GM19035 (cell line): ENCODE data around the gene OR9A2.

Experiments
- ATAC-seq: cut with Tn5 transposase; IDR thresholded peaks from one replicate; pipeline ENCODE4 v1.9.1; 2021; ENCODE audit not compliant: unreplicated experiment

Gene OR9A2, protein sequence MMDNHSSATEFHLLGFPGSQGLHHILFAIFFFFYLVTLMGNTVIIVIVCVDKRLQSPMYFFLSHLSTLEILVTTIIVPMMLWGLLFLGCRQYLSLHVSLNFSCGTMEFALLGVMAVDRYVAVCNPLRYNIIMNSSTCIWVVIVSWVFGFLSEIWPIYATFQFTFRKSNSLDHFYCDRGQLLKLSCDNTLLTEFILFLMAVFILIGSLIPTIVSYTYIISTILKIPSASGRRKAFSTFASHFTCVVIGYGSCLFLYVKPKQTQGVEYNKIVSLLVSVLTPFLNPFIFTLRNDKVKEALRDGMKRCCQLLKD

DNA sequence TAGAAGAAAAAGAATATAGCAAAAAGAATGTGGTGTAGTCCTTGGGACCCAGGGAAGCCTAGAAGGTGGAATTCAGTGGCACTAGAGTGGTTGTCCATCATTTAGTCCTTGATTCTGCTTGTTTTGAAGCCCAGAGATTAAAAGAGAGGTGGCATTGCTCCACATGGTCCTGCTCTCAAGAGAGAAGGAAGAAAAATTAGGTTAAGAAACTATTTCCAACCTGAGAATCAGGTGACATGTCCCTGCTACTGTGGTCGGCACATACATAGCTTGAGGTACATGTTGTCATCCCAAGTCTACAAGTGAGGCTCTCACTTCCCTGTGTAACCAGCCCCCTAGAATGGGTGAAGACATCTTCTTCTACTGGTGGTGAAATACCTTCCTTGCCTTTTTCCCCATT is at the start of gene OR9A2:
Gene OR9A2 (minus strand): TSS at position 101 of the 400 bp plus-strand sequence. CDS start 0 bp downstream, at position 101.
- ATAC-seq: no peak

DNA sequence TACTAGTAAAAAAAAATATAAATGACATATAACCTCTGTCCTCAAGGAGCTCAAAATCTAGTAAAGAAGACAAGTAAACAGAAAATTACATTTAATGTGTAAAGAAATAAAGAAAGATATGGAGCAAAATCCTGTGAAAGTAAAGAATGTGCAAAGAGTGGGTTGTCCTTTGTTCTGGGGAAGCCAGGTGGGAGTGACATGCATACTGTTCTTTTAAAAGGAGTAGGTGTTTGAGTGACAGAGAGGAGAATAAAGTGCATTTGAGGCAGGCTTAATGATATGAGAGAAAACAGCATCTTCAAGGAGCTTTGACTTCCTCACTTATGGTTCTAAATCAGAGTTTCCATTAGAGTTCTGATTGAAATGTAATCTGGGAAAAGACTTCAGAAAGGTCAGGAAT is 47.2 kb upstream of the OR9A2 start:
- no peak for ATAC-seq

DNA sequence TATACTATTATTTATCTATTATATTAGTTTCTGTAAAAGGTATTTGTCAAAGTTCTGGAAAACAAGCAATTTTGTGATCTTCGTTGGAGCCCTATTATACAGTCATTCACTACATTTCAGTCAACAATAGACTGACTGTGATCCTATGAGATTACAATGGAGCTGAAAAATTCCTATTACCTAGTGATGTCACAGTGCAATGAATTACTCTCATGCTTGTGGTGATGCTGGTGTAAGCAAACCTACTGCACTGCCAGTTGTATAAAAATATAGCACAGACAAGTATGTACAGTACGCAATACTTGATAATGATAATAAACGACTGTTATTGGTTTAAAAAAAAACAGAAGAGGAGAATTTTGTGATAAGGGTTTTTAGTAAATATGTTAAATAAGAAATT is 46.6 kb upstream of the OR9A2 start:
- no peak for ATAC-seq

DNA sequence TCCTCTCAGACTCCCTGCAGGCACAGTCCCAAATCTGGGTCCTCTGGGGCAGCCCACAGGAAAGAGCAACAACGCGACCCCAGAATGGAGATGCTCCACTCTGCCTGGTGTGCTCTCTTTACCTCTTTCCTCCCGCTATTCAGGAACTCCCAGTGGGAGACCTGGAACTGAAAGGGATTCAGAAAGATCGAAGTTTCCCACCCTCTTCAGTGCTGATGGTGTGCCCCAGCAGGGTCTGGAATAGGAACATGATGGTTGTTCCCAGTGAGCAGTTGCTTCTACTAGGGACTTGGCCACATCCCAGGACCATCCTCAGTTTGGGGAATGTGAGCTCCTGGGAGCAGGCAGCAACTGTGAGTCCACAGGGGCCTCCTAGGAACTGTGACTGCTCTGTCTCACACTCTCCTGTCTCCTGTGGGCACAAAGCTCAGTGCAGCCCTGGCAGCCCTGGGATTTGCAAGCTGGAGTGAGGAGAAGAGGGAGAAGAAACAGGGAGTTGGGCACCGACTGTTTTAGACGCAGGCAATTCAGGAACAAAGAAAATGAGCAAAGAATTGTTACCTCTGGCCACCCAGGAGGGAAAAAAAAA is 43.1 kb upstream of the OR9A2 start:
- ATAC-seq: no peak

DNA sequence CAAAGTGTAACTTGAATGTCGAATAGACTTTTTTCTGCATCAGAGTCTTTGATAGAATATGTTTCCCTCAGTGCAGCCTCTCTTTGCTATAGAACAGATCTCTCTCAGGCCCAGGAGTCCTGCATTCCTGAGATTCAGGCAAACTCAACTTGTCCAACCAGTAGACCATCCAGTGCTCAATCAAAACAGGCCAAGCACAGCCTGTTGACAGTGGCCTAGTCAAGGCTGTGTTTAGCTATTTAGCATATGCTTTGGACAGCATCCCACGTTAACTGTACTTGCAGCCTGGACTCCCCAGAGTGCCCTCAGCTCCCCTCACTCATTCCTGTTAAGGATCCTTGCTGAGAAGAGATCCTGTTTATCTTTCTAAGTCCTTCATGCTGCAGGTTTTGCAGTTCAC is 41.5 kb upstream of the OR9A2 start:
- no peak for ATAC-seq

DNA sequence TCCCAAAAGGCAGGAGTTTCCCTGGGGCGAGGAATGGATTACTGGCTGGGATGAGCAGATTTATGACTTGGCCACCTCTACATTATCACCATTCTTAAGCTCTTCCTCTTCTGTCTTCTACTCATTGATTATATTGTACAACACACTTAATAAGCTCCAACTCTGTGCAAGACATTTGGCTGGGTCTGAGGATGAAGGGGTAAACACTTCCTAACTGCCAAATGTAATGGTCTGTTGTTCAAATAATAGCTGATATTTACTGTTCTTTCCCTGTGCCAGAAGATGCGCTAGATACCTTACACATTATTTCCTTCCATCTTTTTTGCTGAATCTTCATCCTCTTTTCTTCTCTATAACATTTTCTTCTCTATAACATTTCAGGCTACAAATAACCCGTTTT is 36.8 kb upstream of the OR9A2 start:
- no peak for ATAC-seq

DNA sequence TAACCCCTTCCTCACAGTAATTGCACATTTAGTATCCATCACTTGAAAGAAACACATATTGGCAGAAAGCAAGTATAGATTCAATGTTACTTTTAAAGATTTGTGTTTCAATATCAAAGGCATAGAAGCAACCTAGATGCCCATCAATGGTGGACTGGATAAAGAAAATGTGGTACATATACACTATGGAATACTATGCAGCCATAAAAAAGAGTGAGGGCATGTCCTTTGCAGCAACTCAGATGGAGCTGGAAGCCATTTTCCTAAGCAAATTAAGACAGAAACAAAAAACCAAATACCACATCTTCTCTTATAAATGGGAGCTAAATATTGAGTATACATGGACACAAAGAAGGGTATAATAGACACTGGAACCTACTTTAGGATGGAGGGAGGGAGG is 28.8 kb upstream of the OR9A2 start:
- ATAC-seq: no peak

DNA sequence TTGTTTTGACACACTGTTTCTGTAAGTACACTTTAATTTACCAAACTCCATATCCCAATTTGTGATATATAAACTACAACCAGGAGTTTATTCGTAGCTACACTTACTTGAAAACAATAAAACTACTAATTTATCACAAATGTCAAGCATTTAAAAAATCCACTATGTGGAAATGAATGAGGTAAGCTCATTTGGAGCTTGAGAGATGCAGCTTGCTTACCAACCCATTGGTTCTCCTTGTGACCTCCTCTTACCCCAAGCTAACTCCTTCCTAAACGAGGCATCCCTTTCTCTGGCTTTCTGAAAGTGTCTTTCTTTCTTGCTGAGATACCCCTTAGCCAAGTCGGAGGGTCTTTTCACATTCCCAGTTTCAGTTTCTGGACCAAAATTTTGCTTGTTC is 27.7 kb upstream of the OR9A2 start:
- ATAC-seq: no peak

DNA sequence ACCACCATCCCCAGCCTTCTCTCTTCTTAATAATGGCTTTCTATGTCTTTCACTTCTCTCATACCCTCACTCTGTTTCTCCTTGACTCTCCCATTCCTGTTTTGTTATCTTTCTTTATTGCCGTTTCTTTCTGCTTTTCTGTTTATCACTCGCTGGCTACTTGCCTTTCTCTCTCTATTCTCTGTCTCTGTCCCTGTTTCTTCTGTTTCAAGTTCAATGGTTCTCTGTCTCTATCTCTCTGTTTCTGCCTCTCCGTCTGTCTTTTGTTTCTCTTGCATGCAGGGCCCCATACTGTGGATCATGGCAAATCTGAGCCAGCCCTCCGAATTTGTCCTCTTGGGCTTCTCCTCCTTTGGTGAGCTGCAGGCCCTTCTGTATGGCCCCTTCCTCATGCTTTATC is 25.1 kb upstream of the OR9A2 start, which contains the start of gene OR6V1:
Gene OR6V1 (plus strand): TSS at position 301 of the 400 bp plus-strand sequence. CDS start 0 bp downstream, at position 301.
- ATAC-seq: no peak

DNA sequence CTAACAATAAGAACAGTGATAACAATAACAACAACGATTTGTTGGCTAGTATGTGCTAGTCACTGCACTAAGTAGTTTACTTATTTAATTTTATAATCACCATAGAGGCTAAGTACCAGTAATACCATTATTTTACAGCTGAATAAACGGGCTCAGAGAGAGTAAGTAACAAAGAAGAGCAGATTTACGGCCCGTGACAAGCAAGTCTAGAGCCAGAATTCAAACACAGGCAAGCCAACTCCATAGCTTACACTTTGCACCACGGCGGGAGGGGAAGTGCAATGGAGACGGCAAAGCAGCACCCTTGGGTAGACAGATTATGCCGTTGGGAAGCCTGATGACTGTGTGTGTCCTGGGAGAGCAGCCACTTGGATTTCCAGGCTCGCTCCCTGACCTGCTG is 24.0 kb upstream of the OR9A2 start:
- ATAC-seq: no peak

DNA sequence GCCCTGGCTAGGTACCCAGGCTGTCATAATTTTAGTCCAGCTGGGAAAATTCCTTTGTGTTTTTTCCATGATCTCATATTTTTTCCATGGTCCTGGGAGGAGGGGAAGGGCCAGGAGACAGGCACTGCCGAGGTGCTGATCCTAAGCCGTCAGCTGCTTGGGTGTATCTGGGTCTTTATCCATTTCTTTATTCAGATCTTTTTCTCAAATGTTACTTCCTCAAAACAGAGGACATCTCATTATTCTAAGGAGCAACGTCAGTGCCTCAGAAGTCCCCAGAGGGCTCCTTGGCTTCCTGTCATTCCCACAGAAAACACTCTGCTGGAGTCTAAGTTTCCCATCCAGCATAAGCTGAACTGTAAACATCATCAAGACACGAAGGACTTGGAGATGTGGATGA is 22.4 kb upstream of the OR9A2 start:
- ATAC-seq: no peak

DNA sequence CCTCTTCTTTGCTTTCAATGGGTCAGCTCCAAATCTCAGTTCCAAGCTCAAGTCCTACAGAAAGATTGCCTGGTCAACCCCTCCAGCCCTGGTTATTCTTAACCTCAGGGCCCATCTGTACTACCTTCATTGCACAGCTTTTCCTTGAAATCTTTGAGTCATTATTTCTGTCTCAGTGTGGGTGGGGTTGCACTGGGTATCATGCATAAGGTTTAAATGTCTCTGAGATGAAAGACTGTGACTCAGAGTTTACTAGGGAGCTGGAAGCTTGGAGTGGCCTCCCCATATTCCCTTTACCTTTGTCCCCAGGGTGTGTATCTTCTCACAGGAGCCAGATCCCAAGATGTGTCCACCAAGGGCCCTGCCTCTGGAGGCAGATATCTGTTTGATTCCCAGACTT is 21.9 kb upstream of the OR9A2 start:
- ATAC-seq: no peak

DNA sequence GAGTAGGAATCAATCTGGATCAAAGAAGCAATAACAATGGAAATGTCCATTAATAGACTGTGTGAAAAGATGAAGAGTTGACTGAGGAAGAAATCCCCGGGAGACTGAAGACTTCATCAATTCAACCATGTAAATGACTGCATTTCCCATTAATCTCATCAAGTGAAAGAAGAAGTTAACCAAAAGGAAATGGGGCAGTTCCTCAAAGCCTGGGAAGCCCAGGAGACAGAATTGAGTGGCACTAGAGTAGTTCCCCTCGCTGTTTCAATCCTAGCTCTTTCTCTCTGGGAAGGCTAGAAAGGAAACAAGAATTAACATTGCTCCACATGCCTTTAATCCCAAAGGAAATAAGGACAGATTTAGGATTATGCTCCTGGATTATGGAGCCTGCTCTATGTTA is 20.4 kb upstream of the OR9A2 start:
- no peak for ATAC-seq

DNA sequence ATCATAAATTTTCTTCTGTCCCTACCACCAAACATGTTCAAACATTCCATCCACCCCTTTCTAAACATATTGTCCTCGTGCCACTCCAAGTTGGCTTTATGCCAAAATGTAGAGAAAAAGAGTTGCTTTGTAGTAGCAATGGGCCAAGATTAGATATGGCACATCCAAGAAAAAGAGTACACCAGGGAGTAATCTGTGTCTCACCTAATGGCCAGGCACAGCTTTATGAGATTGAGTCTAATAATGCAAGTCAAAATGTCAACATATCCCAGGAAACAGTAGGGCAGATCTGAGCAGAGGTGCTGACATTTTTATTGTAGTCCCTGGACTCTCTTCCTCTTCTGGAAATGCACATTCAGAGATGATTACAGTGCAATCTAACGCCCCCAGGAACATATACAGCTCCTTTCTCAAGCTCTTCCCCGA is 19.5 kb upstream of the OR9A2 start:
- ATAC-seq: no peak

DNA sequence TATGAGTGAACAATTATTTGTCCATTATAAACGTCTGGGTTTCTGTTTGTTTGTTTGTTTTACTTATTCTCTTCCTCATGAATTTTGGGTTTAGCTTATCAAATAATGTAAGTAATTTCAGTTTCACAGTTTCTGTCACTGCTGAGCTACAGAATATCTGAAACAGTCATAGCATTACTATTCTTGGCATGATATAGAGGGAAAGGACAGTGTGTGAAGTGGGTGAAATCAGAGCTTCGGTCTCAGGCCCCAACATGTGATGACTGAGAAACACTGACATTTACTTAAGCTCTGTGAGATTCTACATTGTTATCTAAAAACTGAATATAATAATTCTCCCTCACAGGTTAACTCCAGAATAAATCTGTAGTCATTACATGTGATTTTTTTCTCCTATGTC is 16.5 kb upstream of the OR9A2 start:
- no peak for ATAC-seq

DNA sequence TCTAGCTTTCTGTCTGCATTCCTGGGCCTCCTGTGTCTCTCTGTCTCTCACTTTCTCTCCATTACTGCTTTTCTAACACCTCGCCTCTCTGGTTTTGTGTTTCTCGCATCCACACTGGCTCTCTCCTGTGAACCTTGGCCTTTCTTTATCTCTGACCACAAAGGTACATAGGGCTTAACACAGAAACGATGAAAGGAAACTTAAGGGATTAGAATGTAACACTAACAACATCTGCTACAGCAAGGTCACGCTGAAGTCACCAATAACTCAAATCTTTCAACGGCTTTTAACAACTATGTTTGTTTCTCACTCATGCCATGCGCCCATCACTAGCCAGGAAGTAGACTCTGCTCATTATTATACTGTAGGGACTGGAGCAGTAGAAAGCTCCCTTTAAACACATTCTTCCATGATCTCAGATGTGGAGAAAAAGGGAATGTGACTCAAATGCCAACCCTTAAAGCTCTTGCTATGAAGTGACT is 15.9 kb upstream of the OR9A2 start:
- no peak for ATAC-seq

DNA sequence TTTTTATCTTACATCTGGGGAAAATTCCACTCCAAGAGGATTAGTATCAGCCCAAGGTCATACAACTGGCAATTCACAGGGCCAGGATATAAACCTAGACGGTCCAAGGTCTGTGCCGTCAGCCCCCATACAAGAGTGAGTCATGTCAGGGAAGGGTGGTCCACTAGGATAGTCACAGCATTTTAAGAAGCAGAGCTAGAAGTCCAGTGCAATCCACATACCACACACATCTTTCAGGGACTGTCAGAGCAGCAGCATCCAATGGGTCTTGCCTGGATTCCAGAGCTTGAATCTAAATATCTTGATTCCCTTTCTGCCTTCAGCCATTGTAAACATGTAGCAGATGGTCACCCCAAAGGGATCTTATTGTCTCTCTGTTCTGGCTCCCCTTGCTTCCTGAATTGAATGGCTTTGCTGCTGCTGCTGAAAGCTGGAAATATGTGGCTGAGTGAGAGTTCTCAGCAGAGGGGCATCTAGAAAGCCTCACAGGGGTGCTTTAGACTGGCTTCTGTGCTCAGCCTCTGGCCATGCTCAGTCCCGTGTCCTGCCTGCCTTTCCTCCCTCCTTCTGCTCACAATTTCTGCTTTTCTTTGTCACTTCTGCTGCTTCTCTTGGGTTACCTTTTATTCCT is 15.3 kb upstream of the OR9A2 start:
- no peak for ATAC-seq

DNA sequence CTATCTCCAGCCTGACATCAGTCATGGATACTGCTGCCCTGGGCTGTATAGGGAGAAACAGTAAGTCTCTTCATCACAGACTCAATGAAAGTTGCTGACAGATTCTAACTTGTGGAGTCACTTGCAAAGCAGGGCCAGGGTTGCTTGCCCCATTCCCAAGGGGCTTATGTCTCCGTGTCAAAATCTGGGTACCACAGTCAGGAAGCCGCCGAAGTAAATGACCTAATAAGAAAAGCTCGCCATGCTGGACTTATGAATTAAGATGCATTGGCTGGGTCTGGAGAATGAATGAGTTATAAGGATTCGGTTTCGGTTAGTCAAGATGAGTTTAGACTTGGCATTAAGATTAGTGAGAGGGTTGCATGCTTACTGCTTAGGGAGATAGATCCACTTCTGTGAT is 14.4 kb upstream of the OR9A2 start:
- ATAC-seq: no peak

DNA sequence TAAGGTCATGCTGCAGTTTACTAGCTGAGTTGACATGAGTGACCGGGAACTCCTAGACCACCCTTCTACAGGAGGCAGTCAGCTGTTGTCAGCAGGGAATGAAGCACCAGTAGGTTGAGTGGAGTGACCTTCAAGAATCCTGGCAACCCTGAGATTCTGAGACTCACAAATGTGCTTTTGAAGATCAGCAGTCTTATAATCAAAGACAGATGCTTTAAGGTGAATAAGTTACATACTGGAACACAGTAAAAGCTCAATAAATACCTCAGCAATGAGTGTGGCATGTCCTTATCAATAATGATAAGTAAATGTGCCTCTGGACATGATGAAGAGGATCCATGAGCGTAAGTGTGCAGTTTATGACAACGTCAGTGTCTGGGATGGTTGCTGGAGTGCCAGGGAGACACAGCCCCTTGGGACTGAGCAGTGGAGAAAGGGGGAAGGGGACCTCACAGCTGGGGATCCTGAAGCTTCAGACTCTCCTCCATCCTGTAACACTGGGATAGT is 13.3 kb upstream of the OR9A2 start:
- no peak for ATAC-seq

DNA sequence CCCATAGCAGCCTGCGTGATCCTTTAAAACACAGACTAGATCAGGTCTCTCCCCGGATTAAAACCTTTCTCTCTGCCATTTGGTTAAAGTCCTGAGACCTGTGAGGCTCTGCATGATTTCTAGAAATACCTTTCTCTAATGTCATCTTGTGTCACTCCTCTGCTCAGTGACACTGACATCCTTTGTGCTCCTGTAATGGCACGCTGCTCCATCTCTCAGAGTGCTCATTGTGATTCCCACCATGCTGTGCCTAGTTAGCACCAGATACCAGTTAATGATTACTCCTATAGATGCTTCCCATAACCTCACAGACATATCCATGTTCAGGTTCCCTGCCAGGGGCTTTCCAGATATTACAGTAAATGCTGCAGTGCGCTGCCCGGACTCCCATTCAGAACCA is 11.7 kb upstream of the OR9A2 start:
- ATAC-seq: no peak

DNA sequence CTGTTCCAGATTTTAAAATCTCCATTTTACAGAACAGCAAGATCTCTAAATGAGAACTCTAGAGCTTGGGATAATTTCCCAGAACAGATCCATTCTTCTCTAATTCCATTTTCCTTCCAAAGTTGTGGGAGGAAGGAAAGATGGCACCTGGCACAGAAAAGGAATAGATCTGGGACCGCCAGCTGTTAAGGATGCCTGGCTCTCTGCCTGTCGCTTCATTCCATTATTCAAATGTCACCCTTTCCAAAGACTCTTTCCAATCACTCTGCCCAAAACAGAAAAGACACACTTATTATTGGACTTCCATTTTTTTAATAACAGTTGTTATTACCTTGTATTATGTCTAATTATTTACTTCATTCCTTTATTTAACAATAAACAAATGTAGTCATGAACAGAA is 751 bp upstream of the OR9A2 start:
- no peak for ATAC-seq

DNA sequence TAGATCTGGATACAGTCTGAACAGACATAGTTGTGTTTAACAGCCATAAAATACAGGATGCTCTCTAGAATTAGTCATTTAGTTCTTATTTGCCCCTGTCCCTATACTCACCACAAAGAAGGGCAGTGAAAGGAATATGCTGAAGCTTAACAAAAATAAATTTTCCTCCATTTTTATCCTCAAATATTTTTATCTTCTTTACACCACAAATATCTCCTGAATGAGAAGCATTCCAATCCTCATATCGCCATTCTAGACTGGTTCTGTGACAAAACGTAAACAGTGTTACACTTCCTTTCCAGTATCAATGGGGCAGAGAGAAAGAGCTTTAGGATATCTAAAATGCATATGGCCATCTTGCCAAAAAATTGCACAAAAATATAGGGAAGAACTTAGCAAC is 1.6 kb downstream of the OR9A2 start:
- no peak for ATAC-seq
